ENCODE measurements around the gene RBP5. TPM values are rescaled to one million over a fixed set of nuclear protein-coding genes. Genes with fewer than 3 reads are reported as not detected.

Gene RBP5
- total RNA-seq, 1 experiment from 2014 or later, result 2.7 TPM

GRCh38 chr12:7169951-7170350, 41.3 kb upstream of the RBP5 start:
- peaks cover 13% of the 10 kb centered on the region for H3K27me3 Mint-ChIP-seq (ENCODE audit: low read depth)
- peaks cover 67% of the 10 kb centered on the region for H3K9me3 ChIP-seq (ENCODE audit: control insufficient read depth, low read depth, low read length)
- H3K23ac ChIP-seq (ENCODE audit: insufficient read length, low read depth, low read length), result no peak overlapping the region
- H2BK15ac ChIP-seq (ENCODE audit: low read depth, low read length), result no peak overlapping the region
- no peak overlapping the region for H2AK5ac ChIP-seq (ENCODE audit: insufficient read length, low read length)
- no peak overlapping the region for H3K4me2 ChIP-seq (ENCODE audit: insufficient read depth, insufficient read length, low read length)
- no peak overlapping the region for H2AFZ ChIP-seq (ENCODE audit: low read length)
- peaks cover 85 to 90% of the 10 kb centered on the region in 2 experiments for H3K9me3 Mint-ChIP-seq
- no peak overlapping the region for H4K8ac ChIP-seq (replicated peaks; ENCODE audit: insufficient read length, low read depth, low read length)
- no peak for DNase-seq
- no peak for TF ChIP-seq CTCF (conservative IDR thresholded peaks at IDR 0.05)
- no peak overlapping the region for H4K91ac ChIP-seq (ENCODE audit: insufficient read length, low read depth, low read length)
- peaks cover 10 to 33% (median 23%) of the 10 kb centered on the region in 3 experiments; a peak in 6 of 7 replicates for H3K36me3 Mint-ChIP-seq (ENCODE audit: insufficient read depth in 1 of 3, low read depth in 3 of 3)
- no peaks in the 10 kb centered on the region for H4K20me1 ChIP-seq (ENCODE audit: control insufficient read depth, insufficient read depth, insufficient read length)
- no peaks in the 10 kb centered on the region for H3K79me1 ChIP-seq (ENCODE audit: insufficient read depth, low read depth, low read length, poor library complexity, severe bottlenecking)
- no peak overlapping the region for H2BK120ac ChIP-seq (ENCODE audit: low read depth, low read length, poor library complexity, severe bottlenecking)
- H3K4me1 Mint-ChIP-seq, result no peaks in the 10 kb centered on the region
- no peak overlapping the region for H3K27ac ChIP-seq (ENCODE audit: insufficient read length, low read depth, low read length)
- H3K14ac ChIP-seq (ENCODE audit: insufficient read depth, low read length), result no peak overlapping the region
- H3K27me3 ChIP-seq (ENCODE audit: insufficient read depth, low read length), result no peaks in the 10 kb centered on the region
- no peaks in the 10 kb centered on the region for H3K23me2 ChIP-seq (ENCODE audit: insufficient read length, low read depth, low read length, poor library complexity, severe bottlenecking)
- no peak overlapping the region for H3K4me3 Mint-ChIP-seq
- no peak overlapping the region for H3K18ac ChIP-seq (ENCODE audit: insufficient read length, low read depth, low read length)
- H3K27ac Mint-ChIP-seq, result no peak overlapping the region
- H2BK5ac ChIP-seq (ENCODE audit: insufficient read length, low read length), result no peak overlapping the region
- H3K56ac ChIP-seq (ENCODE audit: insufficient read length, low read depth, low read length), result no peak overlapping the region
- H3K9ac ChIP-seq (ENCODE audit: extremely low read depth, insufficient read length, low read length), result no peak overlapping the region
- H4K5ac ChIP-seq (ENCODE audit: insufficient read length, low read depth, low read length), result no peak overlapping the region
- H3K79me2 ChIP-seq (ENCODE audit: insufficient read depth, low read length), result no peaks in the 10 kb centered on the region
- no peaks in the 10 kb centered on the region for H3K4me1 ChIP-seq (ENCODE audit: insufficient read depth, low read length)
- no peak overlapping the region for H3K4ac ChIP-seq (ENCODE audit: low read depth, low read length)
- H2BK20ac ChIP-seq (ENCODE audit: low read depth, low read length, poor library complexity, severe bottlenecking), result no peak overlapping the region
- no peak overlapping the region for H2BK12ac ChIP-seq (ENCODE audit: insufficient read length, low read depth, low read length)
- H3T11ph ChIP-seq (ENCODE audit: low read length), result no peak overlapping the region
